Dermis blood vessel endothelial cell (primary cell): Measurements from ENCODE around the gene RBM44. TPM values are rescaled to one million over a fixed set of nuclear protein-coding genes. Genes with fewer than 3 reads are reported as not detected.
A peak's percentile ranks its signal among the peaks of the same experiment; 100 is the strongest.
"Not testable (repeated sequence)": the region's sequence is repeated elsewhere in the genome, so short reads cannot be mapped to it uniquely, and the experiment has no call there.

ENCODE experiments used
- DNase-seq: peaks from one replicate; pipeline ENCODE4 v3.0.0; 2010
- total RNA-seq: library from RNA; depleted of rRNA; stranded (reverse); fragments of >200 nt; gene quantifications from 2 replicates; pipeline ENCODE4 v1.2.3, GENCODE V29; 2014

The RBM44 gene
- total RNA-seq, 1 donor from 2014 or later, result 0.68 TPM

GRCh38 chr2:237858294-237859081 lies 59.9 kb downstream of the RBM44 start:
- DNase-seq, result peak; percentile 86

- no peak for DNase-seq
Measured at GRCh38 chr2:237859082-237859433, 60.5 kb downstream of the RBM44 start.

- DNase-seq, result peak; percentile 11
Measured at GRCh38 chr2:237859533-237860272, 61.1 kb downstream of the RBM44 start, which contains the start of gene RAMP1. Gene RAMP1 (plus strand): TSS chr2:237859623. CDS start chr2:237859676, 53 bp downstream.

GRCh38 chr2:237860273-237860935 lies 61.8 kb downstream of the RBM44 start:
- DNase-seq, result no peak

GRCh38 chr2:237861875-237862527 lies 63.4 kb downstream of the RBM44 start:
- no peak for DNase-seq

- DNase-seq, result no peak
Measured at GRCh38 chr2:237862528-237862895, 63.9 kb downstream of the RBM44 start.

GRCh38 chr2:237863102-237863511 lies 64.5 kb downstream of the RBM44 start:
- DNase-seq, result no peak

- DNase-seq, result no peak
Measured at GRCh38 chr2:237863689-237864443, 65.3 kb downstream of the RBM44 start.

- DNase-seq, result no peak
Measured at GRCh38 chr2:237864444-237864931, 65.9 kb downstream of the RBM44 start.

GRCh38 chr2:237864940-237865622 lies 66.5 kb downstream of the RBM44 start:
- peak; percentile 44 for DNase-seq

GRCh38 chr2:237865623-237866041 lies 67.1 kb downstream of the RBM44 start:
- peak; percentile 21 for DNase-seq

- DNase-seq, result peak; percentile 43
Measured at GRCh38 chr2:237866101-237866621, 67.6 kb downstream of the RBM44 start.

GRCh38 chr2:237867465-237867864 lies 68.9 kb downstream of the RBM44 start:
- DNase-seq, result no peak

- not testable (repeated sequence) for DNase-seq
Measured at GRCh38 chr2:237868074-237868473, 69.5 kb downstream of the RBM44 start.

- DNase-seq, result no peak
Measured at GRCh38 chr2:237868631-237869342, 70.2 kb downstream of the RBM44 start.

- DNase-seq, result no peak
Measured at GRCh38 chr2:237869343-237870102, 70.9 kb downstream of the RBM44 start.

GRCh38 chr2:237870126-237870525 lies 71.5 kb downstream of the RBM44 start:
- no peak for DNase-seq

GRCh38 chr2:237870754-237871651 lies 72.4 kb downstream of the RBM44 start:
- no peak for DNase-seq
